Loucy (cell line): ENCODE data around the gene DAPK1.

Experiments used
- EZH2phosphoT487 ChIP-seq: fragments of 200-600 bp; IDR thresholded peaks from 2 replicates; pipeline ENCODE4 v1.6.1; 2018; ENCODE audit warnings: antibody characterized with exemption, mild to moderate bottlenecking, moderate library complexity, borderline replicate concordance
- TF ChIP-seq, protein P1 (sequence below): fragments of 200-600 bp; sonication (generic); conservative IDR thresholded peaks from 2 replicates; pipeline ENCODE4 v1.5.1; 2014; ENCODE audit warnings: mild to moderate bottlenecking, antibody characterized with exemption, low read length

DNA sequence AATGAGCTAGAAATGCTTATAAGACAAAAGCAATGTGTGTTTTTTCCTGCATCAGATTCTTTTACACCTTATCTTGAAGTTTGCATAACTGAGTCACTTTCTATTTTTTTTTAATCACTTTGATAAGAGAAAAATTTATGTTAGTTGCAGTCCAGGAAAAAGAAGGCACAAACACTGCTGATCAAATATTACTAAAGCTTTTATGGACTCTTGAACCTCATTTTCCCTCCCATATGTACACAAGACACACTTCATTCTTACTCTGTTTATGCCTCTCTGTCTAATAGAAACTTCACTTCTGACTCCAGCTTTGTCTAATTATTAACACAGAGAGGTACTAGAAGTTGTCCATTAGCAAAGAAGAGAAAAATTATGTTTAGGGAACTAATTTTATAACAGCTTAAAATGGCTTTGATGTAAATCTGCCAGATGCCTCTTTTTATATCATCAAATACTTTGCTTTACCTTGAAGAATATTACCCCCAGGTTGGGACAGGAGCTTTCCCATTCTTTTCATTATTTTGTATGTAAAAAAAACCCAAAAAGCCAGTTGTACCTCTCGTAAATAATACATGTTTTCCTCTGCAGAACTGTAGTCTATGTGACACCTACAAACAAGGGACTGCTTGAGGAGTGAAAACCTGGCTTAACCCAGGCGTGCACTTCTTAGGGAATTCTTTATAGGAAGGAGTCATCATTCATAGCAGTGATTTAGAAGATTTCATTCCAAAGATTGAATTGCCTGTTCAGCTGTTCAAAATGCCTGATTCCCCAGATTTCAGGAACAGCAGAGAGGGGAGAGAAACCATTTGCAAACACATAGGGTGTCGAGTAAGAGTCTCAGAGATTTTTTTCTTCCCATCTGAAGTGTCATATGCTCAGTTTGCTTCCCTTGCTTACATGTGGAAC, 72.6 kb downstream of the DAPK1 start:
- TF ChIP-seq, protein P1, sequence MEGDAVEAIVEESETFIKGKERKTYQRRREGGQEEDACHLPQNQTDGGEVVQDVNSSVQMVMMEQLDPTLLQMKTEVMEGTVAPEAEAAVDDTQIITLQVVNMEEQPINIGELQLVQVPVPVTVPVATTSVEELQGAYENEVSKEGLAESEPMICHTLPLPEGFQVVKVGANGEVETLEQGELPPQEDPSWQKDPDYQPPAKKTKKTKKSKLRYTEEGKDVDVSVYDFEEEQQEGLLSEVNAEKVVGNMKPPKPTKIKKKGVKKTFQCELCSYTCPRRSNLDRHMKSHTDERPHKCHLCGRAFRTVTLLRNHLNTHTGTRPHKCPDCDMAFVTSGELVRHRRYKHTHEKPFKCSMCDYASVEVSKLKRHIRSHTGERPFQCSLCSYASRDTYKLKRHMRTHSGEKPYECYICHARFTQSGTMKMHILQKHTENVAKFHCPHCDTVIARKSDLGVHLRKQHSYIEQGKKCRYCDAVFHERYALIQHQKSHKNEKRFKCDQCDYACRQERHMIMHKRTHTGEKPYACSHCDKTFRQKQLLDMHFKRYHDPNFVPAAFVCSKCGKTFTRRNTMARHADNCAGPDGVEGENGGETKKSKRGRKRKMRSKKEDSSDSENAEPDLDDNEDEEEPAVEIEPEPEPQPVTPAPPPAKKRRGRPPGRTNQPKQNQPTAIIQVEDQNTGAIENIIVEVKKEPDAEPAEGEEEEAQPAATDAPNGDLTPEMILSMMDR = no peak
- TF ChIP-seq EZH2phosphoT487 = no peak
